HCT116 (cell line): Measurements from ENCODE around the gene CLDN20. TPM values are rescaled to one million over a fixed set of nuclear protein-coding genes. Genes with fewer than 3 reads are reported as not detected.

Experiments used
- ATAC-seq: fragments of 200-7000 bp; cut with Tn5 transposase; 2 replicates; pipeline ENCODE4 v1.9.1; 2020; ENCODE audit warnings: mild to moderate bottlenecking, moderate library complexity
- BruUV-seq: library from RNA; stranded (reverse); fragments of 400-500 nt; replicated peaks from 2 replicates; lab custom pipeline; 2021; lab: Mats Ljungman, UMichigan
- CTCF ChIA-PET: fragments of 300-600 bp; sonication (Branson Sonifier 250); formaldehyde crosslinking; loops from one replicate; lab custom pipeline; 2021; ENCODE audit warnings: antibody characterized with exemption; lab: Charles Lee
- POLR2A ChIA-PET: fragments of 300-600, 350-600 bp; sonication (Branson Sonifier 250); formaldehyde crosslinking; loops from one replicate; lab custom pipeline; 2021; ENCODE audit warnings: antibody characterized with exemption; lab: Charles Lee
- RAD21 ChIA-PET, 2 experiments: fragments of 300-600 bp; sonication (Branson Sonifier 250); formaldehyde crosslinking; loops; one replicate each; lab custom pipeline; 2023; ENCODE audit warnings: low total read pairs in 2 of 2; ENCODE audit not compliant: uncharacterized antibody in 2 of 2, unreplicated experiment in 2 of 2, low non-redundant PET in 1 of 2; lab: Charles Lee
- DNase-seq: peaks from one replicate; pipeline ENCODE4 v3.0.0-alpha.2; 2010; ENCODE audit warnings: low read depth, low spot score
- H2AFZ ChIP-seq: fragments of 200-600 bp; shearing (Covaris generic), sonication (generic); 2 replicates; pipeline ENCODE4 v1.6.1; 2017; ENCODE audit warnings: low read depth, mixed run types, mixed read lengths, antibody characterized with exemption, low read length; ENCODE audit not compliant: poor library complexity, severe bottlenecking
- H3K27ac ChIP-seq: 2 replicates; pipeline ENCODE4 v1.5.1; 2012; ENCODE audit warnings: low read depth, low read length
- H3K27me3 ChIP-seq: fragments of 200-600 bp; sonication (generic); 2 replicates; pipeline ENCODE4 v1.6.1; 2016; ENCODE audit warnings: mixed run types, low read length, mixed read lengths; ENCODE audit not compliant: insufficient read depth
- H3K36me3 ChIP-seq, 2 experiments: fragments of 200-500 bp in 1 of 2; fragments of 200-600 bp in 1 of 2; sonication (Bioruptor generic) in 1 of 2; sonication (generic) in 1 of 2; 2 replicates each; pipeline versions ENCODE4 v1.5.1 to v1.6.1; 2014 to 2016; ENCODE audit warnings: low read length in 2 of 2, inconsistent platforms in 1 of 2, mixed read lengths in 1 of 2, mixed run types in 1 of 2; ENCODE audit not compliant: insufficient read depth in 2 of 2, control insufficient read depth in 1 of 2
- H3K4me1 ChIP-seq, 2 experiments: fragments of 200-600 bp in 1 of 2; sonication (generic) in 1 of 2; 2 replicates each; pipeline versions ENCODE4 v1.5.1 to v1.6.1; 2012 to 2017; ENCODE audit warnings: low read length in 2 of 2, inconsistent platforms in 1 of 2, mild to moderate bottlenecking in 1 of 2, mixed read lengths in 1 of 2, mixed run types in 1 of 2, moderate library complexity in 1 of 2; ENCODE audit not compliant: insufficient read depth in 2 of 2, control insufficient read depth in 1 of 2
- H3K4me2 ChIP-seq: fragments of 200-600 bp; sonication (generic); 2 replicates; pipeline ENCODE4 v1.6.1; 2017; ENCODE audit warnings: mixed run types, low read length, mixed read lengths
- H3K4me3 ChIP-seq, 2 experiments: fragments of 200-600 bp in 1 of 2; sonication (generic) in 1 of 2; replicated peaks in 1 of 2; 2 replicates each; pipeline ENCODE4 v1.5.1; 2011 to 2016; ENCODE audit warnings: low read length in 2 of 2, control low read depth in 1 of 2, low read depth in 1 of 2, mild to moderate bottlenecking in 1 of 2, mixed read lengths in 1 of 2, mixed run types in 1 of 2
- H3K79me2 ChIP-seq: fragments of 200-600 bp; sonication (generic); 2 replicates; pipeline ENCODE4 v1.6.1; 2017; ENCODE audit warnings: mild to moderate bottlenecking, mixed run types, low read length, moderate library complexity, mixed read lengths; ENCODE audit not compliant: insufficient read depth
- H3K9ac ChIP-seq: fragments of 200-600 bp; sonication (generic); 2 replicates; pipeline ENCODE4 v1.6.1; 2016; ENCODE audit warnings: low read length, mixed read lengths
- H3K9me2 ChIP-seq: fragments of 200-600 bp; sonication (generic), shearing (Covaris generic); 2 replicates; pipeline ENCODE4 v1.6.1; 2017; ENCODE audit warnings: mixed run types, mild to moderate bottlenecking, moderate library complexity; ENCODE audit not compliant: insufficient read depth
- H3K9me3 ChIP-seq, 2 experiments: fragments of 200-500 bp in 1 of 2; fragments of 200-600 bp in 1 of 2; sonication (Bioruptor generic) in 1 of 2; sonication (generic) in 1 of 2; 2 replicates each; pipeline ENCODE4 v1.6.1; 2014 to 2017; ENCODE audit warnings: low read length in 2 of 2, mixed read lengths in 2 of 2, inconsistent platforms in 1 of 2, low read depth in 1 of 2, mild to moderate bottlenecking in 1 of 2, mixed run types in 1 of 2, moderate library complexity in 1 of 2; ENCODE audit not compliant: control insufficient read depth in 1 of 2, insufficient read depth in 1 of 2
- H4K20me1 ChIP-seq: fragments of 200-600 bp; sonication (generic), shearing (Covaris generic); 2 replicates; pipeline ENCODE4 v1.6.1; 2017; ENCODE audit warnings: mixed run types, mild to moderate bottlenecking, moderate library complexity; ENCODE audit not compliant: insufficient read depth
- CBX3 ChIP-seq: IDR thresholded peaks from 2 replicates; pipeline ENCODE4 v1.6.1; 2012; ENCODE audit warnings: low read depth
- CEBPB ChIP-seq: IDR thresholded peaks from 2 replicates; pipeline ENCODE4 v1.6.1; 2012; ENCODE audit warnings: low read depth
- CTCF ChIP-seq, 3 experiments: fragments of 200-600 bp in 1 of 3; sonication (generic) in 1 of 3; IDR thresholded peaks in 2 of 3; conservative IDR thresholded peaks in 1 of 3; 2 replicates each; pipeline ENCODE4 v1.5.1; 2012 to 2017; ENCODE audit warnings: low read depth in 2 of 3, low read length in 2 of 3, antibody characterized with exemption in 1 of 3, borderline replicate concordance in 1 of 3, control low read depth in 1 of 3, mild to moderate bottlenecking in 1 of 3, mixed read lengths in 1 of 3, mixed run types in 1 of 3, moderate library complexity in 1 of 3; ENCODE audit not compliant: insufficient read depth in 1 of 3
- EGR1 ChIP-seq: IDR thresholded peaks from 2 replicates; pipeline ENCODE4 v1.6.1; 2012; ENCODE audit warnings: low read depth
- ELF1 ChIP-seq: IDR thresholded peaks from 2 replicates; pipeline ENCODE4 v1.6.1; 2012; ENCODE audit warnings: low read depth, borderline replicate concordance
- EZH2 ChIP-seq: fragments of 200-600 bp; sonication (generic); IDR thresholded peaks from 2 replicates; pipeline ENCODE4 v1.6.1; 2017; ENCODE audit warnings: antibody characterized with exemption, mixed run types
- EZH2phosphoT487 ChIP-seq: fragments of 200-600 bp; IDR thresholded peaks from 2 replicates; pipeline ENCODE4 v1.6.1; 2018; ENCODE audit warnings: antibody characterized with exemption, borderline replicate concordance
- FOSL1 ChIP-seq: IDR thresholded peaks from 2 replicates; pipeline ENCODE4 v1.6.1; 2012; ENCODE audit warnings: low read depth
- JUND ChIP-seq: IDR thresholded peaks from 2 replicates; pipeline ENCODE4 v1.6.1; 2012
- MAX ChIP-seq: IDR thresholded peaks from 2 replicates; pipeline ENCODE4 v1.6.1; 2012
- POLR2AphosphoS5 ChIP-seq: IDR thresholded peaks from 2 replicates; pipeline ENCODE4 v1.6.1; 2011; ENCODE audit warnings: mild to moderate bottlenecking, low read depth, low read length, moderate library complexity
- RAD21 ChIP-seq: IDR thresholded peaks from 2 replicates; pipeline ENCODE4 v1.6.1; 2012; ENCODE audit warnings: low read depth, mild to moderate bottlenecking
- SP1 ChIP-seq: IDR thresholded peaks from 2 replicates; pipeline ENCODE4 v1.6.1; 2012; ENCODE audit warnings: low read depth
- SRF ChIP-seq: IDR thresholded peaks from 2 replicates; pipeline ENCODE4 v1.6.1; 2012; ENCODE audit warnings: low read depth
- TCF7L2 ChIP-seq: IDR thresholded peaks from 2 replicates; pipeline ENCODE4 v1.7.0; 2011; ENCODE audit warnings: borderline replicate concordance, inconsistent platforms; ENCODE audit not compliant: insufficient read depth, insufficient read length; ENCODE audit errors: extremely low read depth
- YY1 ChIP-seq: IDR thresholded peaks from 2 replicates; pipeline ENCODE4 v1.6.1; 2011; ENCODE audit warnings: low read length, low read depth, moderate library complexity, mild to moderate bottlenecking; ENCODE audit not compliant: insufficient replicate concordance; ENCODE audit errors: extremely low read depth
- ZFX ChIP-seq: fragments of 450-650 bp; IDR thresholded peaks from 2 replicates; pipeline ENCODE4 v1.6.1; 2017
- ZNF274 ChIP-seq: fragments of 200-500 bp; sonication (Bioruptor generic); IDR thresholded peaks from 2 replicates; pipeline ENCODE4 v1.6.1; 2014; ENCODE audit warnings: mild to moderate bottlenecking, low read depth, low read length, inconsistent platforms
- intact Hi-C: fragments of 100-400 bp; cut with micrococcal nuclease; formaldehyde crosslinking; loops from 2 replicates; pipeline ENCODE4 v1.10.0; 2022
- total RNA-seq: library from RNA; stranded (reverse); gene quantifications from one replicate; pipeline ENCODE4 v1.2.1, GENCODE V29; 2021; ENCODE audit not compliant: unreplicated experiment

CLDN20 gene
- total RNA-seq, 1 experiment from 2014 or later, result not detected

GRCh38 chr6:155317186-155317585 is 53.4 kb downstream of the CLDN20 start:
- intact Hi-C loops, result loop anchor here (5.0 kb wide), 2 partner anchors 140 to 640 kb away; no protein-coding TSS in a partner anchor
- TF ChIP-seq ELF1 (no peak), RAD21 (0 out of 2 replicates have a peak, but pooled peaks have one; percentile 13), ZFX (no peak), CTCF (IDR thresholded peaks at IDR 0.05 in 2 of 3, conservative IDR thresholded peaks at IDR 0.05 in 1 of 3; ENCODE audit: borderline replicate concordance in 1 of 3, insufficient read depth in 1 of 3, low read depth in 2 of 3, low read length in 2 of 3) (peak in 2 of 3 experiments; percentile 7 to 23; a peak in 2 of 6 replicates)
- no peak overlapping the region for H3K27ac ChIP-seq

GRCh38 chr6:155319902-155320301 is 56.1 kb downstream of the CLDN20 start:
- H3K4me3 ChIP-seq, result no peak overlapping the region
- peaks cover 5 to 8% of the 10 kb centered on the region in 2 experiments; a peak in 3 of 4 replicates for H3K4me1 ChIP-seq
- H3K36me3 ChIP-seq, result no peaks in the 10 kb centered on the region
- H3K27ac ChIP-seq, result no peak overlapping the region
- no peaks in the 10 kb centered on the region for H3K79me2 ChIP-seq
- no peaks in the 10 kb centered on the region for H4K20me1 ChIP-seq
- no peak overlapping the region for H3K4me2 ChIP-seq
- intact Hi-C loops, result loop anchor here (5.0 to 10.0 kb wide), 3 partner anchors 143 to 1345 kb away; no protein-coding TSS in a partner anchor
- H3K9me2 ChIP-seq, result no peaks in the 10 kb centered on the region
- no peak overlapping the region for H2AFZ ChIP-seq
- ATAC-seq, result no peak
- CTCF ChIA-PET, result no interaction called here
- DNase-seq, result no peak
- no peaks in the 10 kb centered on the region for H3K9me3 ChIP-seq
- no peaks in the 10 kb centered on the region for H3K27me3 ChIP-seq
- TF ChIP-seq ZNF274, result no peak
- TF ChIP-seq POLR2AphosphoS5, result no peak
- no peak for TF ChIP-seq FOSL1
- no peak for TF ChIP-seq EGR1
- TF ChIP-seq RAD21, result no peak
- TF ChIP-seq YY1, result no peak
- no peak for TF ChIP-seq CBX3
- TF ChIP-seq SP1, result no peak
- TF ChIP-seq TCF7L2, result no peak
- TF ChIP-seq MAX, result no peak
- TF ChIP-seq ELF1, result no peak
- no peak for TF ChIP-seq JUND
- no peak for TF ChIP-seq CEBPB
- TF ChIP-seq SRF, result no peak
- no peak for TF ChIP-seq EZH2
- no peak for TF ChIP-seq EZH2phosphoT487
- TF ChIP-seq, all 23 proteins: peak for 0
- no peak overlapping the region for H3K9ac ChIP-seq
- POLR2A ChIA-PET, result no interaction called here
- BruUV-seq, result no TSS peak
- RAD21 ChIA-PET, result no interaction called here

More at GRCh38 chr6:155317186-155317585, 53.4 kb downstream of the CLDN20 start:
- Histone ChIP-seq H3K36me3 (no peaks in the 10 kb centered on the region), H4K20me1 (no peaks in the 10 kb centered on the region), H3K9me2 (no peaks in the 10 kb centered on the region), H3K9me3 (no peaks in the 10 kb centered on the region), H3K27me3 (no peaks in the 10 kb centered on the region), H3K79me2 (peaks cover 16% of the 10 kb centered on the region), H3K4me2 (no peak overlapping the region), H3K4me1 (peaks cover 5 to 9% of the 10 kb centered on the region in 2 experiments; a peak in 3 of 4 replicates), H3K9ac (no peak overlapping the region), H2AFZ (peak overlapping the region; percentile 30), H3K4me3 (no peak overlapping the region)
- BruUV-seq, result no TSS peak
- ChIA-PET RAD21 (no interaction called here), CTCF (interaction anchor here (0.8 to 1.9 kb wide), 6 partner anchors 10 to 449 kb away, joined by 3 to 5 read pairs (median 3); no protein-coding TSS in a partner anchor), POLR2A (no interaction called here)
- DNase-seq, result no peak
- no peak for ATAC-seq
